ENCODE results near the gene ALOX12.
"Not testable (repeated sequence)": the region's sequence is repeated elsewhere in the genome, so short reads cannot be mapped to it uniquely, and the experiment has no call there.

Gene ALOX12

GRCh38 chr17:6969323-6969726 is 26.5 kb upstream of the ALOX12 start:
- no peak for TF ChIP-seq CTCF (conservative IDR thresholded peaks at IDR 0.05; ENCODE audit: low read length)
- no peak overlapping the region for H3K4me3 ChIP-seq (ENCODE audit: low read length)
- no peak for DNase-seq (ENCODE audit: low read depth)

GRCh38 chr17:6970992-6971391 is 24.9 kb upstream of the ALOX12 start:
- no peak for DNase-seq (ENCODE audit: low read depth)
- H3K4me3 ChIP-seq (ENCODE audit: low read length) = no peak overlapping the region
- TF ChIP-seq CTCF (conservative IDR thresholded peaks at IDR 0.05; ENCODE audit: low read length) = no peak

- not testable (repeated sequence) for DNase-seq (ENCODE audit: low read depth); H3K4me3 ChIP-seq (ENCODE audit: low read length)
Measured at GRCh38 chr17:6979440-6979839, 16.4 kb upstream of the ALOX12 start.

GRCh38 chr17:6981426-6981825 is 14.4 kb upstream of the ALOX12 start:
- H3K4me3 ChIP-seq (ENCODE audit: low read length) = no peak overlapping the region
- DNase-seq (ENCODE audit: low read depth) = no peak
- TF ChIP-seq CTCF (conservative IDR thresholded peaks at IDR 0.05; ENCODE audit: low read length) = no peak

- DNase-seq (ENCODE audit: low read depth) = no peak
- H3K4me3 ChIP-seq (ENCODE audit: low read length) = no peak overlapping the region
- TF ChIP-seq CTCF (conservative IDR thresholded peaks at IDR 0.05; ENCODE audit: low read length) = no peak
Measured at GRCh38 chr17:6985266-6985665, 10.6 kb upstream of the ALOX12 start.

DNA sequence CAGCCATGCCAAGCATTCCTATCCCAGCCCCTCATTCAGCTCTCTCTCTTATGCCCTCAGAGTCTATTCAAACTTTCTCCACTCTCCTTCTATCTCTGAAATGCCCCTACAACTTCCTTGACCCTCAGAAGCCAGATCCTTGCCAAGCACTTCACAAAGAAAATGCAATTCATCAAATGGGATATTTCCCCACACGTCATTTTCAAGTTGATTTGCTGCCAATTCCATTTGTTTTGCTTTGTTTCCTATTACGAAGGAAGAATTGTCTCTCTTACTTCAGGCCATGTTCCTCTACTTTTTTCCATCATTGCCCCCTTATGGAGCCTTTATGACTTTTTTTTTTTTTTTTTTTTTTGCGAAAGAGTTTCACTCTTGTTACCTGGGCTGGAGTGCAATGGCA is 9.2 kb upstream of the ALOX12 start:
- no peak for DNase-seq (ENCODE audit: low read depth)
- H3K4me3 ChIP-seq (ENCODE audit: low read length) = no peak overlapping the region
- no peak for TF ChIP-seq CTCF (conservative IDR thresholded peaks at IDR 0.05; ENCODE audit: low read length)

- no peak overlapping the region for H3K4me3 ChIP-seq (ENCODE audit: low read length)
- no peak for DNase-seq (ENCODE audit: low read depth)
- no peak for TF ChIP-seq CTCF (conservative IDR thresholded peaks at IDR 0.05; ENCODE audit: low read length)
Measured at GRCh38 chr17:6989779-6990178, 6.1 kb upstream of the ALOX12 start.

GRCh38 chr17:6993613-6994056 is 2.2 kb upstream of the ALOX12 start:
- DNase-seq (ENCODE audit: low read depth); H3K4me3 ChIP-seq (ENCODE audit: low read length): not testable (repeated sequence)
